Measurements from ENCODE around the gene HOXA2. TPM values are rescaled to one million over a fixed set of nuclear protein-coding genes. Genes with fewer than 3 reads are reported as not detected.
A peak's percentile ranks its signal among the peaks of the same experiment; 100 is the strongest.

The HOXA2 gene
- total RNA-seq, 1 donor from 2014 or later, result 1.1 TPM

DNA sequence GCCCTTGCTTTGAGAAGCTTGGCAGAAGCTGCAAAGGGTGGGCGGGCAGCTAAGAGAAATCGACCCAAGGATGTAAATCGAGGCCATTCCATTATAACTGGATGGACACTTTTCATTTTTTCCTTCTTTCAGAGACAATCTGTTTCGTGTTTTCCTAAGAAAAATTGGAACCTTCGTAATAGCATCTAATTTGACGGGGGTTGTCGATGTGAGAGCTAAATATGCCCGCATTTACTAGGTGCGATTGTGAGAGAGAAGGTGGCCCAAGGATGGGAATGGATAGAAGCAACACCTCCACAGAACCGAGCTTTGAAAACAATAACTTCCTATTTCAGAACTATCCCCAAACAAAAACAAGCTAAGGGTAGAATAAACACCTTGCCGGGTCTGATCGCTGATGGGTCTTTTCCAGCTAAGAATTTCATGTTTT lies 28.9 kb upstream of the HOXA2 start:
- Mint-ChIP-seq H3K9me3 (ENCODE audit: unreplicated experiment) (no peaks in the 10 kb centered on the region), H3K27ac (ENCODE audit: unreplicated experiment) (no peak overlapping the region), H3K4me1 (ENCODE audit: unreplicated experiment) (peaks cover 13% of the 10 kb centered on the region), H3K36me3 (ENCODE audit: low read depth, unreplicated experiment) (no peaks in the 10 kb centered on the region), H3K4me3 (ENCODE audit: unreplicated experiment) (peak overlapping the region; percentile 43), H3K27me3 (ENCODE audit: unreplicated experiment) (peaks cover 34% of the 10 kb centered on the region)
- no peak for DNase-seq (ENCODE audit: low spot score)
- TF ChIP-seq, protein P1, sequence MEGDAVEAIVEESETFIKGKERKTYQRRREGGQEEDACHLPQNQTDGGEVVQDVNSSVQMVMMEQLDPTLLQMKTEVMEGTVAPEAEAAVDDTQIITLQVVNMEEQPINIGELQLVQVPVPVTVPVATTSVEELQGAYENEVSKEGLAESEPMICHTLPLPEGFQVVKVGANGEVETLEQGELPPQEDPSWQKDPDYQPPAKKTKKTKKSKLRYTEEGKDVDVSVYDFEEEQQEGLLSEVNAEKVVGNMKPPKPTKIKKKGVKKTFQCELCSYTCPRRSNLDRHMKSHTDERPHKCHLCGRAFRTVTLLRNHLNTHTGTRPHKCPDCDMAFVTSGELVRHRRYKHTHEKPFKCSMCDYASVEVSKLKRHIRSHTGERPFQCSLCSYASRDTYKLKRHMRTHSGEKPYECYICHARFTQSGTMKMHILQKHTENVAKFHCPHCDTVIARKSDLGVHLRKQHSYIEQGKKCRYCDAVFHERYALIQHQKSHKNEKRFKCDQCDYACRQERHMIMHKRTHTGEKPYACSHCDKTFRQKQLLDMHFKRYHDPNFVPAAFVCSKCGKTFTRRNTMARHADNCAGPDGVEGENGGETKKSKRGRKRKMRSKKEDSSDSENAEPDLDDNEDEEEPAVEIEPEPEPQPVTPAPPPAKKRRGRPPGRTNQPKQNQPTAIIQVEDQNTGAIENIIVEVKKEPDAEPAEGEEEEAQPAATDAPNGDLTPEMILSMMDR (IDR thresholded peaks at IDR 0.05; ENCODE audit: unreplicated experiment), result no peak

DNA sequence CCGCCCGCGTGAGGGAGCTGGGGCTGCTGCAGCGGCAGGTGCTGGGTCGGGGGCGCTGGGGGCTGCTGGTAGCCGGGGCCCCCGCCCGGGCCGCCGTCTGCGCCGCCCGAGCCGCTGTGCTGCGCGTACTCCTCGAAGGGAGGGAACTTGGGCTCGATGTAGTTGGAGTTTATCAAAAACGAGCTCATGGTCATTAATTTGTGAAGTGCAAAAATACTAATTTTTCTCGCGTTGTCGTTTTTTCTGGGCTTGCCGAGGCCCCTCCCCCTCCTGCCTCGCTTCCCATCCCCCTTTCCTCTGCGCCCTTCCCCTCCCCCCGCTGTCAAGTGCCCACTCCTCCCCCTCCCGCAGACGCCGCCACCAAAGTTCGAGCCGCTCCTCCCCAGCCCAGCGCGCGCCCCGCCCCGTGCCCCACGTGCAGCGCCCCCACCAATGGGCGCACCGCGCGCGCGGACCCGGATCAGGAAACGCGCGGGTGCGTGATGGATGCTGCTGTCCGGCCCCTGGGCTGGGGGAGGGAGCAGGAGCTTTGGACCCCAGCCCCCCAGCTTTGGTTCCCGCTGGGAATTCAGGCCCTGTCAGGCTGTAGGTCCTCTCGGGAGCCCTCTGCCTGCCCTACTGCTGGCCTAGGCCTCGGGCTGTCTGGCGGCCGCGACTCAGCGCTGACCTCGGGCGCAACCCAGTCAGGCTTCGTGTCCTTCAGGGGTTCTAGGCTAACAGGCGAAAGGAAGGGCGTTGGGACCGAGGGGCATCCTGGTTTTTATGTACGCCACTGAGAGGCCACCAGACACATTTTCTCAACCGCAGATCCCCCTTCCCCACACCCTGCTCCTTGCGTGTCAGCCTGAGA lies 28.3 kb upstream of the HOXA2 start, which contains the start of gene HOXA4:
TSS of gene HOXA4 (minus strand) at position 218 of the 850 bp plus-strand sequence. CDS start at position 194, 24 bp downstream.
- Mint-ChIP-seq H3K9me3 (ENCODE audit: unreplicated experiment) (no peaks in the 10 kb centered on the region), H3K4me1 (ENCODE audit: unreplicated experiment) (peaks cover 11% of the 10 kb centered on the region), H3K36me3 (ENCODE audit: low read depth, unreplicated experiment) (no peaks in the 10 kb centered on the region), H3K4me3 (ENCODE audit: unreplicated experiment) (peak within 1 kb of the TSS; percentile 43), H3K27me3 (ENCODE audit: unreplicated experiment) (peaks cover 37% of the 10 kb centered on the region), H3K27ac (ENCODE audit: unreplicated experiment) (no peak within 1 kb of the TSS)
- peak; percentile 81 for DNase-seq (ENCODE audit: low spot score)
- TF ChIP-seq, protein P1 (IDR thresholded peaks at IDR 0.05; ENCODE audit: unreplicated experiment), result no peak

DNA sequence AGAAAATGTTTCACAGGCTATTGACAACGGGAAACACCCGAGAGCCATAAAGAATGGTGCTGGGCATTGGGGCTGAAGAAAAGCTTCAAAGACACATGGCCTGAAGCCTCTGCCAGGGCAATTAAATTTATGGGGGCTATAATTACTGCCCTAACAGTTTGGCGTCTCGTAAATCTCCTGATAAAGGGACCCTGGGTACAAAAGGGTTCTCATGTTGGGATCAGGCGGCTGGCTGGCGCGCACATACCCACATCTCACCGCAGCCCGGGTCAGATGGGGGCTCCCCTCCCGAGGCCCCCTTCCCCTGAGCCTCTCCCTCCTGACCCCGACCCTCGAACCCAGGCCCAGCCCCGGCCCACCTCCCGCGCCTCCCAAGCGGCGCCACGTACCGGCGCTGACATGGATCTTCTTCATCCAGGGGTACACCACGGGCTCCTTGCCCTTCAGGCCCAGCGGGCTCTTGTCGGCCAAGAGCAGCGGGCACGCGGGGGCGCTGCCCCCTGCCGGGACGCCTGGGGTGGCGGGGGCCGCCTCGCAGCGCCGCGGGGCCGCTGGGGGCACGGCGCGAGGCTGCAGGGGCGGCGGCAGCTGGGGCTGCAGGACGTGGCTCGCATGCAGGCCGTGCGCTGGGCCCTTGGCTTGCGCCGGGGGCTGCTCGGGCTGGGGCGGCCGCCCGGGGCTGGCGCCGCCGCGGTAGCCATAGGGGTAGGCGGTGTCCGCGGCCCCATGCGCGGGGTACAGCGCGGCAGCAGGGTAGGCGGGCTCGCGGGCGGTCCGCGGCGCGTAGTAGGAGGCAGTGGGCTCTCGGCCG lies 27.5 kb upstream of the HOXA2 start:
- Mint-ChIP-seq H3K4me1 (ENCODE audit: unreplicated experiment) (peaks cover 14% of the 10 kb centered on the region), H3K27me3 (ENCODE audit: unreplicated experiment) (peaks cover 40% of the 10 kb centered on the region), H3K36me3 (ENCODE audit: low read depth, unreplicated experiment) (no peaks in the 10 kb centered on the region), H3K9me3 (ENCODE audit: unreplicated experiment) (no peaks in the 10 kb centered on the region), H3K4me3 (ENCODE audit: unreplicated experiment) (no peak overlapping the region), H3K27ac (ENCODE audit: unreplicated experiment) (no peak overlapping the region)
- TF ChIP-seq, protein P1 (IDR thresholded peaks at IDR 0.05; ENCODE audit: unreplicated experiment), result no peak
- DNase-seq (ENCODE audit: low spot score), result no peak

DNA sequence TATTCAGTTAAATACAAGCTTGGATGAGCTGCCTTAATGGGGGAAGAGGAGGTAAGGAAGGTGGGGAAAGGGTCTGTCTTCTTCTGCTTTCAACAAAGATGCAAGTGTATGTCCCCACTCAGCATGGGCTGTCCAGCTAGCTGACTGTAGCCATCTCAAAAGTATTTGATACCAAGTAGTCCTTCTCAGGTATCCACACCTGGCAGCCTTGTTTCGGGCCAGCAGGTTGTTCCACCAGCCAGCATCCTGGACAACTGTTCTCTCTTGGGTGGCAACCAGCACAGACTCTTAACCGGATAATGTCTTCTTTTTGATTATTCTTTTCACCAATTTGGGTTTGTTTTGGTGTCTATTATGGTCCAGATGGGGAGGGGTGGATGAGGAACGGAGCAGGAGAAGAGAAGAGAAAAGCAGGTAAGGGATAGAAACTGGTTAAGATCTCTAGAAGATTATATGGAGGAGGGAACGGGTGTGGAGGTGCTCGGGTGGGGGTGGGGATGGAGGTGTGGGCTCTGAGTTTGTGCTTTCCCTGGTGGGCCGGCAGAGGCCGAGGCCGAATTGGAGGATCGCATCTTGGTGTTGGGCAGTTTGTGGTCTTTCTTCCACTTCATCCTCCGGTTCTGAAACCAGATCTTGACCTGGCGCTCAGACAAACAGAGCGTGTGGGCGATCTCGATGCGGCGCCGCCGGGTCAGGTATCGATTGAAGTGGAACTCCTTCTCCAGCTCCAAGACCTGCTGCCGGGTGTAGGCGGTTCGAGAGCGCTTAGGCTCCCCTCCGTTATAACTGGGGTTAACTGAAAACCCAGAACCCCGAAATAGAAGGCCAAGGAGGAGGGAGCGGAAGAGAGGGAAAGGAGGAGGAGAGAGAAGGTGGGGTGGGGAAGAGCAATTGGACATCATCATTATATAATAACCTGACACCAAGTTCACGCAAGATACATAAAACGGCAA lies 26.6 kb upstream of the HOXA2 start:
- H3K4me3 Mint-ChIP-seq (ENCODE audit: unreplicated experiment), result no peak overlapping the region
- TF ChIP-seq, protein P1 (IDR thresholded peaks at IDR 0.05; ENCODE audit: unreplicated experiment), result no peak

More for the DNA sequence above, 26.6 kb upstream of the HOXA2 start:
- H3K9me3 Mint-ChIP-seq (ENCODE audit: unreplicated experiment), result no peaks in the 10 kb centered on the region
- peaks cover 20% of the 10 kb centered on the region for H3K4me1 Mint-ChIP-seq (ENCODE audit: unreplicated experiment)
- H3K27ac Mint-ChIP-seq (ENCODE audit: unreplicated experiment), result no peak overlapping the region
- H3K36me3 Mint-ChIP-seq (ENCODE audit: low read depth, unreplicated experiment), result no peaks in the 10 kb centered on the region
- H3K27me3 Mint-ChIP-seq (ENCODE audit: unreplicated experiment), result peaks cover 43% of the 10 kb centered on the region
- DNase-seq (ENCODE audit: low spot score), result no peak
